ENCODE data around the gene FMNL2.

DNA sequence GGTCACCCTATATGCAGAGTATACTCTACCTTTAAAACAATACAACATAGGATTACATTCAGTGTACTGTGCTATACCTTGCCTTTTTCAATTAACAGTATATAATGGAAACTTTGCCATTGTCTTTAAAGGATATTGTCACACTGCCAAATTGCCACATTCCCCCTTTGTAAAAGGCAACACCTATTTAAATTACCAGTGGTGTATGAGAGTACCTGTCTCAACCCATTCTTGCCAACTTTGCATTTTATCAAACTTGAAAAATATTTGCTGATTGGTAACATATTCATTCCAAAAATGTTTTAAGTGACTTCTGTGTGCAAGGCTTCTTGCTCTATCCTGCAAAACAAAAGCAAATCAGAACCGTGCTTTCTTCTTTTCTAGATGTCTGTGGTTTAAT lies 92.9 kb downstream of the FMNL2 start:
- TF ChIP-seq, protein P1, sequence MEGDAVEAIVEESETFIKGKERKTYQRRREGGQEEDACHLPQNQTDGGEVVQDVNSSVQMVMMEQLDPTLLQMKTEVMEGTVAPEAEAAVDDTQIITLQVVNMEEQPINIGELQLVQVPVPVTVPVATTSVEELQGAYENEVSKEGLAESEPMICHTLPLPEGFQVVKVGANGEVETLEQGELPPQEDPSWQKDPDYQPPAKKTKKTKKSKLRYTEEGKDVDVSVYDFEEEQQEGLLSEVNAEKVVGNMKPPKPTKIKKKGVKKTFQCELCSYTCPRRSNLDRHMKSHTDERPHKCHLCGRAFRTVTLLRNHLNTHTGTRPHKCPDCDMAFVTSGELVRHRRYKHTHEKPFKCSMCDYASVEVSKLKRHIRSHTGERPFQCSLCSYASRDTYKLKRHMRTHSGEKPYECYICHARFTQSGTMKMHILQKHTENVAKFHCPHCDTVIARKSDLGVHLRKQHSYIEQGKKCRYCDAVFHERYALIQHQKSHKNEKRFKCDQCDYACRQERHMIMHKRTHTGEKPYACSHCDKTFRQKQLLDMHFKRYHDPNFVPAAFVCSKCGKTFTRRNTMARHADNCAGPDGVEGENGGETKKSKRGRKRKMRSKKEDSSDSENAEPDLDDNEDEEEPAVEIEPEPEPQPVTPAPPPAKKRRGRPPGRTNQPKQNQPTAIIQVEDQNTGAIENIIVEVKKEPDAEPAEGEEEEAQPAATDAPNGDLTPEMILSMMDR (IDR thresholded peaks at IDR 0.05) = no peak
- no peak for TF ChIP-seq POLR2A (IDR thresholded peaks at IDR 0.05)

All from heart left ventricle (tissue), 13 donors.